Measurements from ENCODE around the gene CBFA2T3.

- no peak for TF ChIP-seq CTCF (IDR thresholded peaks at IDR 0.05 in 4 of 5, conservative IDR thresholded peaks at IDR 0.05 in 1 of 5)
- no peak for TF ChIP-seq POLR2A (IDR thresholded peaks at IDR 0.05)
Measured at GRCh38 chr16:88977812-88978607, 1.0 kb upstream of the CBFA2T3 start.
